ENCODE results near the gene PLA2G6.
"Not testable (repeated sequence)": the region's sequence is repeated elsewhere in the genome, so short reads cannot be mapped to it uniquely, and the experiment has no call there.

PLA2G6 gene

DNA sequence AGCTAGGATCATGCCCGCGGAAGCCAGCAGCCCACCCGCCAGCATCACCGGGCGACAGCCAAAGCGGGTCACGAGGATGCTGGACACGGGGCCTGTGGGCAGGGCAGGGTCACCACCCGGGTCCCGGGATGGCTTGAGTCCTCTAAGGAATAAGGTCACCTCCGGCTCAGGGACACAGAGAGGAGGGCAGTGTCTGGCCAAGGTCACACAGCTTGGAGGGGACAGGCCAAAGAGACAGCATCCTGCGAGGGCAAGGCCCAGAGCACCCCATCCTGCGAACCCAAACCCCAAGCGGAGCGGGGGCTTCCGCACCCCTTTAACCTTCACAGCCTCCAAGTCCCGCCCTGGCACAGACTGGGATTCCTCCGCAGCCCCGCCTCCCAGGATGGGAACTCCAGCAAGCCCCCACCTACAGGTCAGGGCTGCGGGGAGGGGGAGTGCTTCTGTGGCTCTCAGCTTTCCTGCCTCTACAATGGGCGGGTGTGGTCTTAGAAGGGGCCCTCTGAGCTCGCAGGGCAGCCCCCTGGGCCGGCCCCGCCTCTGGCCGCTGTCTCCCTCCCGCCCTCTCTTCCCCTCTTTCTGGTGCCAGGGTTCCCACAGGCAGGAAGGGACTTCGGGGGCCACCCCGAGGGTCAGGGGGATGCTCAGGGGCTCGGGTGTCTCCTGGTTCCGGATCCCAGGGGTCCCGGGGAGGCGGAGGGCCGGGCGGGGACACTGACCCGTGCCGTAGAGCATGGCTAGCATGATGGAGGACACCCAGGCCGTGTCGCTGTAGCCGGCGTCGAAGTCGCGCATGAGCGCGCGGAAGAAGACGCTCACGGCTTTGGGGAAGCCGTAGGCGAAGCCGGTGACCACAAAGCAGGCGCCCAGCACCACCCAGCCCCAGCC lies 99.4 kb downstream of the PLA2G6 start:
- no peak for DNase-seq

DNA sequence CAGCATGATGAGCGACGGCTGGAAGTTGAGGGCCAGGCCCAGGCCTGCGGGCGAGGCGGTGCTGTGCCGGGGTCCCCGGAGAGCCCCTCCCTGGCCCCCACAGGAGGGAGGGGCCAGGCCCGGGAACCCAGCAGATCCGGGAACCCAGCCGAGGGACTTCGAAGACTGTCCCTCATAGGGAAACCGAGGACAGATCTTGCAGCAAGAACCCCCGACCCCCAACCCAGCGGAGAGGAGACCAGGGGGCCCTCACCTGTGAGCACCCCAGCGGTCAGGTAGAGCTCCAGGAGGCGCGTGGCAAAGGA lies 100.0 kb downstream of the PLA2G6 start:
- DNase-seq = no peak

DNA sequence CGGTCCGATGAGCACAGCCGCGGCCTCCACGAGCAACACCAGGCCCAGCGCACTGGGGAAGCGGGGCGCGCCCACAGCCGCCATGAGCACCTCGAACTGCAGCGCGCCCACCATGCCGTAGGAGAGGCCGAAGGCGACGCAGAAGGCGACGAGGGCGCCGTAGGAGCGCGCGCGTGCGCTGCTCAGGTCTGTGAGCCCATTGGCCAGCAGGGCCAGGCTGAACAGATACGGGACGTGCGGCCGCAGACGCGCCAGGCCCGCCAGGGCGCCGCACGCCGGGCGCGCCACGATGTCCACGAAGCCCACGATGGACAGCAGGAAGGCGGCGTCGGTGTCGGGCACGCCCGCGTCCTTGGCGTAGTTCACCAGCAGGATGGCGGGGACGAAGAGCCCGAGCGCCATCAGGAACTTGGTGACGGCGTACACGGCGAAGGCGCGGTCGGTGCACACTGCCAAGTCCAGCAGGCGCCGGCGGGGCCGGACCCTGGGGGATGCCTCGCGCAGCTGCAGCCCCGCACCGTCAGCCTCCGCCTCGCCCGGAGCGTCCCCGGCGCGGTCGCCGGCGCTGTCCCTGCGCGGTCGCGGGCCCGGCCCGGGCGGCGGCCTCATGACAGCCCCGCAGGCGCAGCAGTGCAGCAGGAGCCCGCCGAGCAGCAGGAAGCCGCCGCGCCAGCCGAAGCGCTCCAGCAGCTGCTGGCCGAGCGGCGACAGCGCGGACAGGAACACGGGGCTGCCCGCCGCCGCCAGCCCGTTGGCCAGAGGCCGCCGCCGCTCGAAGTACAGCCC lies 100.6 kb downstream of the PLA2G6 start:
- no peak for DNase-seq

DNA sequence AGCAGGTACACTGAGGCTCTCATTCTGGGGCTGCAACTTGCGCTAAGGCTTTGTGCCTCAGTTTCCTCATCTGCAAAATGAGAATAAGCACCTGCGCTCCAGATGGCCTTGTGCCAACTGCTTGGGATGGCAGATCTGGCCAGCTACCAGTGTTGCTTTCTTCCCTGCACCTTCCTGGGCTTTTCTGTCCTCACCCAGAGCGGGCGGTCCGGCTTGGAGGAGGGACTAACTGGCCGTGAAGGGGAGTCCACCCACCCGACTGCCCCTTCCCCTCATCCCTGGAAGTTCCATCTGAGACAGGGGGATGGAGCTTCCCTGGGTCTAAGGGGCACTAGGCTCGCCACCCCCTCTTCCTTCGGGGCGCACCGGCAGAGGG lies 101.2 kb downstream of the PLA2G6 start:
- DNase-seq = no peak

DNA sequence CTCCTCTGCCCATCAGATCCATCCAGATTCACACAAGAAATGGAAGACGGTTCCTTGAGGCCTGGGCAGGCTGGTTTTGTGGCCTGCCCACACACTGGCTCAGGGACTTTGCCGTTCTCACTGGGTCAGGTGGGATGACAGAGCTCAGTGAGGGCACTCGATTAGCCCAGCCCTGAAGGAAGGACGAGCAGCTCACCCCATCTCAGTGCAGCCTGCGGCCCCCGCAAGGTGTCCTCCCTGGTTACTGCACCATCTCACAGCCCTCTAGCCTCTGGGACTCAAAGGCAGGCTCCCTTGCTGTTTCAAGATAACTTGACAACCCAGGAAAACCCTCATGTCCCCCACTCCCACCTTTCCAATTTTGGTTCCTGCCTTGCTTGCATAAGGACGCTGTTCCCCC lies 101.8 kb downstream of the PLA2G6 start:
- no peak for DNase-seq

DNA sequence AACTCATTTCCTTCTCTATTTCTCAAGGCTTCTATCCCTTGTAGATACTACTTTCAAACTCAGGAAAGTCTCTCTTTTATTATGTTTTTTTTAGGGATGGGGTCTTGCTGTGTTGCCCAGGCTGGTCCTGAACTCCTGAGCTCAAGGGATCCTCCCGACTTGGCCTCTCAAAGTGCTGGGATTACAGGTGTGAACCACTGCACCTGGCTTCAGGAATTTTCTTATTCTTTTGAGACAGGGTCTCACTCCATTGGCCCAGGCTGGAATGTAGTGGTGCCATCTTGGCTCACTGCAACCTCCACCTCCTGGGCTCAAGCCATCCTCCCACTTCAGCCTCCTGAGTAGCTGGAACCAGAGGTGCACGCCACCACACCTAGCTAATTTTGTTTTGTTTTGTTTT lies 102.4 kb downstream of the PLA2G6 start:
- not testable (repeated sequence) for DNase-seq

DNA sequence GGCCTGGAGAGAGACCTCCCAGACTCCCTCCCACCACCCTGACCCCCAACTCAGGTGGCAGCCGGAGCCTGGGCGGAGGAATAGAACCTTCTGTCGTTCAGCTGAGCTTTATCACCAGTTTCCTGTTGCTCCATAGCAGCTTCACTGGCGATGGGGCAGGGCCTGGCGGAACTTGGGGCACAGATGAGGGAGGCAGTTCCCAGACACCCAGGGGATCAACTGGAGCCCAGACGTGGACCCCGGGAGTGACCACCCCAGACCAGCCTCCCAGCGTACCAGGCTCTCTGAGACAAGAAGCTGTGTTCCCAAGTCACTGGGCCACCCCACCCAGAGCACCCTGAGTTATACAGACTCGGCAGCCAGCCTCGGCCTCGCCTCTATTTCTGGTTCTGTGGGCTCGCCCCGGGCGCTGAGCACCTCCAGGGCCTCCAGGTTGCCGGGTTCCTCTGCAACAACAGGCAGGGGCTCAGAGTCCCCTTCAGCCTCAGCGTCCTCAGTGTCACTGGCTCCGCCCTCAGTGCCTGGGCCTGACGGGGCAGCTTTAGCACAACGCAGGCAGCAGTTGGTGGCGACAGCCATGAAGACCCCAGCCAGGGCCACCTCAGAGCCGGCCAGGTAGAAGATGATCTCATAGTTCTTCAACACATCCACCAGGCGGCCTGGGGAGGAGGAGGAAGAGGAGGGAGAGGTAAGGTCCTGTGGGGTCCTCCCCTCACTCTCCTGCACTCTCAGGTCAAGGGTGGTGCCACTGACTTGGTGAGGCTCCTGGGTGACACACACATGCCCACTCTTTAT lies 103.4 kb downstream of the PLA2G6 start:
- no peak for DNase-seq

DNA sequence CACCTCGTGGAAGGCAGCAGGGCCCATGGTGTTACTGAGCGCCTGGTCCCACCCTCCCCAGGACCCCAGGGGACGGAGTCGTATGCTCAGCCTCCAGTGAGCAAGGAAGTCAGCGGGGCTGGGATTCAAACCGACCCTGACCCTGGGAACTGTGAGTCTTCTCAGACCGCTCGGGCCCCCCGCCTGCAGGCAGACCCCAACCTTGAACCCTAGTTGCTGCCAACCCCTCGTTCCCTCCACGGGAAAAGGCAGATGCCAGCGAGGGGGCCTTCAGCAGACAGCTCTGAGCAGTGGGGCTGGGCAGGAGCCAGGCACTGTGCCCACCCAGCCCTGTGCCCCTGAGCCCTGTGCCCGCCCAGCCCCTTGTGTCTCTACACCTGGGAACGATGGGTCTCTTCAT lies 104.0 kb downstream of the PLA2G6 start:
- no peak for DNase-seq

DNA sequence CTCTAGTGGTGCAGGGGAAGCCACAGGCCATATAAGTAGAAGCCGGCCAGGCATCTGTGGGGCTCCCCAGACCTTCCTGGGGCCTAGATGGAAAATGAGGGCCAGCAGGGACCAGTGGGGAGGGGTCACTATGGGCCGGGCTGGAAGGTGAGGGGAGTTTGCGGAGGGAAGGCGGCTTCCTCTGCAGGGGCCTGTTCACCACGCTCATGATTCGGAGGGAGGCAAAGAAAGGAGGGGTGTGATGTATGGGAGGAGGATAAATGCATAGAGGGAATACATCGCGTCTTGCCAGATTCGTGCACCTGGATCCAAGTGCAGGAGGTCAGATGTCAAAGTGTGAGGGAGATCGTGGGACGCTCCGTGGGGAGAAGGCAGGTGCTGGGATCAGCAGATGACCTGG lies 104.5 kb downstream of the PLA2G6 start:
- DNase-seq = no peak

DNA sequence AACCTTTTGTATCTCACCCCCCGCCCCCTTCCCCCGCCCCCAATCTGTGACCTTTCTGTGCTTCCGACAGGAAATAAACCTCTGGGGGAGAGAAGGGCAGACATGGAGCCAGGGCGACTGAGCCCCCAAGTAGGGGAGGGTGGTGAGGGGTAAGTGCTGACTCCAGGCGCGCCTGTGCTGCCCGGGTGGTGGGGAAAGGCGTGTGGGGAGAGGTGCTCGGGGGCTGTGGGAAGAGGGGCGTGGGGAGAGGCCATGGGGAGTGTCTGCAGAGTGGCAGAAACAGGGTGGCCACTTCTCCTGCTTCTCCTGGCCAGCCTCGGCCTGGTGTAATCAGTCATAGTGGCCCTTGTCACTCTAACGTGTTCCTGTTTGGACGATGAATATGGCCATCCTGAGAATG lies 105.7 kb downstream of the PLA2G6 start:
- DNase-seq = no peak

DNA sequence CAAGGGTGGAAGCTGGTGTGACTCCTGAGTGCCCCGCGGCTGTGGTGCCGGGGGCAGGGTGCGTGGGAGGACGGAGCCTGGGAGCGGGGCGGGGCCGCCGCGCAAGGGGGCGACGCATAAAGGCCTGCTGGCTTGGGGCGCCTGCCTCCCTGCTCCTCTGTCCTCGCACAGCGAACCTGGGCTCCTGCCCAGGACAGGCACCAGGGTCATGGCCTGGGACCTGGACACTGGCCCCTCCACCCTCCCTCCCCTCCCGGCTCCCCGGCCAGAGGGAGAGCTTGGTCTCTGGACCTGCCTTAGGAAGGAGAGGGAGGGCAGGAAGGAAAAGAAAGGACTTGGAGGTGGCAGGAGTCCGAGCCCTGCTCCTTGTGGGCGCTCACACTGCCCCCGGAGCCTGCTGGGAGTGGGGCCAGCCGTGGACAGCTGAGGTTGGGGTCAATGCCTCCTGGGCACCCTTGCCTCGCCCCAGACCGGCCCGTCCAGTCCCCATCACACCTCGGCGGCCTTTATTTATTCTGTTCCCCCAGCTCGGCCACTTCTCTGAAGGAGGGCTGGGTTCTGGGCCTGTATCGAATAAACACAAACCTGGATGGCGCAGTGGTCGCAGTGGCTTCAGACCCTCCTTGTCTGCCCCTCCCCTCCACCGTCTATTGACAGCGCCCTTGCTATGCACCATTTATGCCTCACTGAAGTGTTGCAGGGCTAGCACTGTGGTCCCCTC lies 106.4 kb downstream of the PLA2G6 start:
- no peak for DNase-seq

DNA sequence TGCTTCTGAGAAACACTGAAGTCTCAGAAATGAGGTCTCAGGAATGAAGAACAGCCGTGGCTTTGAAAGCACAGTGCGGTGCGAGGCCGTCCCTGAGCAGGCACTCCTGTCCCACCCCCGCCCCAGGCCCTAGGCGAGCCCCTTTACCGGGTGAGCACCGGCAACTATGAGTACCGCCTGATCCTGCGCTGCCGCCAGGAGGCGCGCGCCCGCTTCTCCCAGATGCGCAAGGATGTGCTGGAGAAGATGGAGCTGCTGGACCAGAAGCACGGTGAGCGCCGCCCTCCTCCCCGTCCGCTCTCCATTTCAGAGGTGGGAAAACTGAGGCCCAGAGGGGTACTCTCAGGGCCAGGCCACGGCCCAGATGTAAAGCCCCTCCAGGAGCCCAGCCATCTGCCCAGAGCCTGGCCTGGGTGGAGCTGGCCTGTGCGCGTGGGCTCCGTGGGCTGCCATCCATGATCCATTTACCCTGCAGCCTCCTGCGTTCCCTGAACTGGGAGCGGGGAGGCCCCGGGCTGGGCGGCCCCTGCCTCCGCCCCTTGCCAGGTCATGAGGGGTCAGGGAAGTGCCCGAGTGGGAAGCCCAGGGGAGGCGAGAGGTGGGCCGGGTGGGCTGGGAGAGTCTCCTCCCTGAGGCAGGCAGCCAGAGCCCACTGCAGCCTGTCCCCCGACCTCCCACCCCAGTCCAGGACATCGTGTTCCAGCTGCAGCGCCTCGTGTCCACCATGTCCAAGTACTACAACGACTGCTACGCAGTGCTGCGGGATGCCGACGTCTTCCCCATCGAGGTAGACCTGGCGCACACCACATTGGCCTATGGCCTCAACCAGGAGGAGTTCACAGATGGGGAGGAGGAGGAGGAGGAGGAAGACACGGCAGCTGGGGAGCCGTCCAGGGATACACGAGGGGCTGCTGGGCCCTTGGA lies 107.2 kb downstream of the PLA2G6 start:
- no peak for DNase-seq

DNA sequence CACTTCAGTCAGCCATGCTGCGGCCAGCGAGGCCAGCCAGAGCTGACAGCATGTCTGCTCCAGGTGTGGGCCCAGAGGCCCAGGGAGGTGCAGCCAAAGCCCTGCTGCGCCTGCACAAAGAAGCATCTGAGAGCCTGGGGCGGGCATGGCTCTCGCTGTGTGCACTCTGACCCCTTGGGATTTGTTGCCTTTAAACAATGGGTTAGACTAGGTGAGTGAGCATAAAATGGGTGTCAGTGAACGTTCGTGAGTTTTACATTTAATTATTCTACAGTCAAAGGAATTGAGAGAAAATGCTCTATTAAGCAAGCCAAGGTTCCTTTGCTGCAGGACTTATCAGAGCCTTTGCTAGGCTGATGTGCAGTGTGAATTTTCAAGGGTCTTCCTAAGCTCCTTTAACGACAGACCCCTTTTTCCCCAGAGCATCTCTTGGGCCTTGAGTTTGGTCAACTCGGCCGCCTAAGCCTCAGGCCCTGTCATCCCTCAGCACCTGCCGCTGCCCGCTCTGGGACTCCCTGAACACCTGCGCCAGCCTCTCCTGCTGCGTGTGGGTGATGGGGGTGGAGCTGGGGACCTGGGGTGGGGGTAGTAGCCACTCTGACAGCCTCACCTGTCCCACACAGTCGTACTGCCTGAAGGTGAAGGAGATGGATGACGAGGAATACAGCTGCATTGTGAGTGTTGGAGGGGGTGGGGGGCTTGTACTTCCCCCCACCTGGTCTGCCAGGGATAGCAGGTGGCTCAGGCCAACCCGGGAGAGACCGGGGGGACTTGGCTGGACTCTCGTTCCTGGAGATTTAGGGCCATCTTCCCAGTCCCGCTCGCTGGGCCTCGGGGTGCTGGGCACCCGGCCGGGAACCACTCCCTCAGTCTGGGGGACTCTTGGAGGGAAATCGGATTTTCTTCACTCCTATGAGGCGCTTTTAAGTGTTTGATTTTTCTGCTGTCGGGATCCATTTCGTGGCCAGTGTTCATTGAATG lies 108.2 kb downstream of the PLA2G6 start:
- DNase-seq = no peak

DNA sequence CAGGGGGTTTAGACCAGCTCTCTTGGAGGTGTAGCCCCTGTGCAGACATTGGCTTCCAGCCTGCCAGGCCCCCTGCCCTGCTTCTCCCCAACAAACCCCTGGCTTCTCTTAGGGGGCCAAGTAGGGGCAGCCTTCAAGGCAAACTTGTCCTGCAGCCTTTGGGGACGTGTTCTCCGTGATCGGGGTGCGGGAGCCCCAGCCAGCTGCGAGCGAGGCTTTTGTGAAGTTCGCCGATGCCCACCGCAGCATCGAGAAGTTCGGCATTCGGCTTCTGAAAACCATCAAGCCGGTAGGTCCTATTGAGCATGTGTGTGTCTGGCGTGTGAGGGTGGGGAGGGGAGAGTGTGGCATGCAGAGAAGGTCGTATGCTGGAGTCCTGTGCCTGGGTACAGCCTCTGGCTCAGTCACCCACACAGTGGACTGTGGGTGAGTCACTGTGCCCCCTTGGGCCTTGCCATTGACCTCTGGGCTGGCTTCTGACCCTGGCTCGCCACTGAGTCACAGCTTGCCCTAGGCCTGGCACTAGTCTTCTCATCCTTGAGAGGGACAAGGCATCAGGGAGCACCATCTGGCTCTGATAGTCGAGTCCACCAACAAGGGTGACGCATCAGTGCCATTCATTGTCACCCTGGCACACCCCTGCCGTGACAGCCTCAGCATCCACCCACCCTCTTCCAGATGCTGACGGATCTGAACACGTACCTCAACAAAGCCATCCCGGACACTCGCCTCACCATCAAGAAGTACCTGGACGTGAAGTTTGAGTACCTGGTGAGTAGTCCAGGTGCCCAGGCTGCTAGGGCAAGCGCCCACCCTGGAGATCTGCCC lies 109.1 kb downstream of the PLA2G6 start:
- DNase-seq = no peak

DNA sequence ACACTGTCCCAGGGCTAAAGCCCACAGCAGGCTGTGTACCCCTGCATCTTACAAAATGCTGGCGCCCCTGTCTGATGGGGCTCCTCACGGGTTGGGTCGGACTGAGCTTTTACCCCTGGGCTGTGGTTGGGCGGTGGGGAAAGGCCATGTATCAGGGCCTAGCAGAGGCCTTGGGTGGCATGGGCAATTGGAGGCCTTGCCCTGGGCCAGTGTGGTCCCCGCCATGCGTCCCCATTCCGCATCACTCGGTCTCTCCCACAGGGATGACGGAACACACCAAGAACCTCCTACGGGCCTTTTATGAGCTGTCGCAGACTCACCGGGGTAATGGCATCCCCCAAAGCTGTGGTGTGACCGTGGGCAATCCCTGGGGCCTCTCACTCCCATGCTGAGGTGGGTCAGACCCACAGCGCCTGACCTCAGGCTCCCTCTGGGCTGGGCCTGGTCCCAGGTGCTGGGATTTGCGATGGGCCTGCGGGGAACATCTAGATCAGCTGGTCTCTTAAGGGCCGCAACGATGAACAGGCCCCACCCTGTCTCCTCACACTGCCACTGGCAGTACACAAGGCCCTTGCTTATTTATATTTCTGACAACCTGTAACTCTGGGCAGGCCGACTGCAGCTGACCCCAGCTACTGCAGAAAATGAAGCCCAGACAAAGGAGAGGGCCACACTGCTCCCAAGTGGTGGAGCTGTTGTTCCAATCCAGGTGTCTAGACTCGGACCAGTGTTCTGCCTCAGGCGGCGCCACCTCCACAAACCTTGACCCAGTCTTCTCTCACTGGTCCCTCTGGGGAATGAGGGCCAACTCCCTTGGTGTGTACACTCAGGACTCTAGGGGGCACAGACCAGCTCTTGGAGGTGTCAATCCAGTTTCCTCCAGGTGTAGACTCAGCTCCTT lies 110.0 kb downstream of the PLA2G6 start:
- DNase-seq = no peak

DNA sequence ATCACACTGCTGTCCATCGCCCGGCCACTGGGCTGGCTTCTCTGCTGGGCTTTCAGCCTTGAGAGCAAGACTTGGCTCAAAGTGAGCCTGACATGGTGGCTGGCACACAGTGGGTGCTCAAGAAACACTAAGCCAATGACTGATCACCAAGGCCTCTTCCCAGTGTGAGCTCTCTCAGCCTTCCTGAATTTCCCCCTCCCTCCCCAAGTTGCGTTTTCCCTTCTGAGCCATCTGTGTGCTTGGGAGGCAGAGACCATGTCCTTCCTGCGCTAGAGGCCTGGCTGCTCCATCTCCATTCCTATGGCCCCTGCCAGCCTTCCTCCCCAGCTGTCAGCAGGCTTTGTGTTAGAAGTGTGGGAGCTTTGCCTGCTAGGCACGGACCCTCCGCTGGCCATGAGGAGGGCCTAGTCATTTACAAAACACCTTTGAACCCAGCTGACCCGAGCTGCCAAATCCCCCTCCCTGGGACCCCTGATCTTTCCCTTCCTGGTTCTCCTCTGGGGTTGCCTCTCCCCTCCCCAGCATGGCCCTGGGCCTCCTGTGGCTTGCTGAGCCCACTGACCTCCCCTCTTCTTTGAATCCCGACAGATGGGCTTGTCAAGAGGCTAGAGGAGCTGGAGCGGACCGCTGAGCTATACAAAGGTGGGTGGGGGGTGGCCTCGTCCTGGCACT lies 111.2 kb downstream of the PLA2G6 start:
- no peak for DNase-seq

DNA sequence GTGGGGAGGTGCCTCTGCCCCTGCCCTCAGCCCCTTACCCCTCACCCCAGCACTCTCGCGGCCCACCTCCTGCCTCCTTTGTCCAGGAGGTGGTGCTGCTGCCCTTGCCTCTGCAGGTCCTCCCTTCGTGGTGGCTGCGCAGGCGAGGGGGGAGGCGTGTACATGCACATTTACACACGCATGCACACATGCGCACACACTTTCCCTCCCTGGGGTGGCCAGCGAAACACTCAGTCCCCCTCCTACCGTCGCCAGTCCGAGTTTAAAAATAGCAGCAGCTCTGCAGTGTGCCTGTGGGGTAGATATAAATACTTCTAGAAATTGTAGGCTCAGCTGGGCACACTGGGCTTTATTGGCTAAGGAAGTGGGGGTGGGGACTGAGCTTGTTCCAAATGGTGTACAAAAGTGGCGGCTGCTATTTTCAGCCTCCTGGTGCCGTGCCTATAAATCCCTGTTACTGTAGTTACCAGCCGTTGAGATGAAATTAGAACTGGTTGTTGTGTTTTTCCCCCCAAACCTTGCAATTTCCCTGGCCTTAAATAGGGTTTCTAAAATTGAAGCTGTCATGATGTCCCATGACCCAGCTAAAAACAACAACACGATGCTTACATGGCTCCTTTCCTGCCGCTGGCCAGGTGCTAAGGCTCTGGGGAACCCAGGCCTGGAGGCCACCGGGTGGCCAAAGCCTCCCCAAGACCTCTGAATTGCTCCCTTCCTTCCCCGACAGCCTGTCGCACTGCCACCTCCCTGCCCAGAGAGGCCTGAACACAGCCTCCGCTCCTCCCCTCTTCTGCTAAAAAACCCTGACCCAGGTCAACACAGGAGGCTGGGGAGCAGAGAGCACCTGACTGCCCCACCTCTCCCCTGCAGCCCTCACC lies 112.0 kb downstream of the PLA2G6 start:
- no peak for DNase-seq
